Loucy (cell line): ENCODE results near the gene NCAM1.

Experiments used
- H2AFZ ChIP-seq: fragments of 200-600 bp; sonication (generic); 2 replicates; pipeline ENCODE4 v1.6.0; 2016; ENCODE audit warnings: antibody characterized with exemption, mild to moderate bottlenecking, low read length, moderate library complexity
- H3F3A ChIP-seq: fragments of 200-600 bp; 2 replicates; pipeline ENCODE4 v1.6.0; 2016; ENCODE audit warnings: antibody characterized with exemption, low read depth, mild to moderate bottlenecking
- H3K27me3 ChIP-seq: fragments of 200-600 bp; sonication (generic); 2 replicates; pipeline ENCODE4 v1.6.1; 2014; ENCODE audit warnings: low read length, mild to moderate bottlenecking; ENCODE audit not compliant: insufficient read depth, poor library complexity, severe bottlenecking
- H3K36me3 ChIP-seq: fragments of 200-600 bp; sonication (generic); 2 replicates; pipeline ENCODE4 v1.6.1; 2016; ENCODE audit warnings: low read length; ENCODE audit not compliant: insufficient read depth
- H3K4me1 ChIP-seq: fragments of 200-600 bp; sonication (generic); 2 replicates; pipeline ENCODE4 v1.5.1; 2014; ENCODE audit warnings: low read length, mild to moderate bottlenecking; ENCODE audit not compliant: insufficient read depth, poor library complexity, severe bottlenecking
- H3K4me2 ChIP-seq: fragments of 200-600 bp; sonication (generic); 2 replicates; pipeline ENCODE4 v1.6.0; 2014; ENCODE audit warnings: antibody characterized with exemption, low read length, low read depth, mild to moderate bottlenecking; ENCODE audit not compliant: poor library complexity, severe bottlenecking
- H3K4me3 ChIP-seq: fragments of 200-600 bp; sonication (generic); 2 replicates; pipeline ENCODE4 v1.5.1; 2014; ENCODE audit warnings: low read length, mild to moderate bottlenecking, mixed read lengths; ENCODE audit not compliant: poor library complexity, severe bottlenecking
- H3K79me2 ChIP-seq: fragments of 200-600 bp; sonication (generic); 2 replicates; pipeline ENCODE4 v1.6.1; 2014; ENCODE audit warnings: low read length; ENCODE audit not compliant: insufficient read depth
- H3K9ac ChIP-seq: fragments of 200-600 bp; sonication (generic); 2 replicates; pipeline ENCODE4 v1.6.0; 2014; ENCODE audit warnings: mild to moderate bottlenecking, low read depth, low read length, moderate library complexity; ENCODE audit not compliant: poor library complexity, severe bottlenecking
- H3K9me2 ChIP-seq: fragments of 200-600 bp; sonication (generic); replicated peaks from 2 replicates; pipeline ENCODE4 v1.6.1; 2016; ENCODE audit warnings: low read depth, low read length, mixed read lengths
- H3K9me3 ChIP-seq: fragments of 200-600 bp; sonication (generic); 2 replicates; pipeline ENCODE4 v1.6.1; 2014; ENCODE audit warnings: mild to moderate bottlenecking, antibody characterized with exemption, low read length, low read depth; ENCODE audit not compliant: insufficient read depth
- H4K20me1 ChIP-seq: fragments of 200-600 bp; sonication (generic); 2 replicates; pipeline ENCODE4 v1.6.0; 2014; ENCODE audit warnings: antibody characterized with exemption, low read length, mild to moderate bottlenecking; ENCODE audit not compliant: insufficient read depth, poor library complexity, severe bottlenecking
- CTCF ChIP-seq: fragments of 200-600 bp; sonication (generic); conservative IDR thresholded peaks from 2 replicates; pipeline ENCODE4 v1.5.1; 2014; ENCODE audit warnings: mild to moderate bottlenecking, antibody characterized with exemption, low read length
- EZH2phosphoT487 ChIP-seq: fragments of 200-600 bp; IDR thresholded peaks from 2 replicates; pipeline ENCODE4 v1.6.1; 2018; ENCODE audit warnings: antibody characterized with exemption, mild to moderate bottlenecking, moderate library complexity, borderline replicate concordance

NCAM1 gene

DNA sequence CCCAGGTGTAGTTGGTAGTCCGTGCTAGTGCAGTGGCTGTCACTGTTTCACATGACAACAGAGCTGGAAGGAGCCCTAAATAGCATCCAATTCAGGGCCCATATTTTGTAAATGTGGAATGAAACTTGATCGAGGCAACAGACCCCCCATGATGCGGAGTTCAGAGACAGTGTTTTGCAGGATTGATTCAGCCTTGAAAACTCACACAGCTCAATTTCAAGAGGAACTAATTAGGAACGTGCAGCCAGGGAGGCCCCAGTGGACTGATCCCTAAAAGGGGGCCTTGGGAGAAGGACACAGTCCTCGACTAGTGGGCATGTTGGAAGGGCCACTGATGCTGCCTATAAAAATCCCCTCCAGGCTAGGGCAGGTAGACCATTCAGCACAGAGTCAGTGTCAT lies 292.2 kb downstream of the NCAM1 start:
- Histone ChIP-seq H3K4me3 (no peak overlapping the region), H2AFZ (no peak overlapping the region), H3K36me3 (no peaks in the 10 kb centered on the region), H3K79me2 (no peaks in the 10 kb centered on the region), H3K9ac (no peak overlapping the region), H3K9me2 (no peaks in the 10 kb centered on the region), H3K4me2 (no peak overlapping the region), H3K9me3 (no peaks in the 10 kb centered on the region), H3F3A (no peaks in the 10 kb centered on the region), H3K4me1 (no peaks in the 10 kb centered on the region), H4K20me1 (no peaks in the 10 kb centered on the region), H3K27me3 (no peaks in the 10 kb centered on the region)
- no peak for TF ChIP-seq CTCF
- TF ChIP-seq EZH2phosphoT487: no peak

GRCh38 chr11:113255096-113255495 lies 293.9 kb downstream of the NCAM1 start:
- Histone ChIP-seq H3K9ac (no peak overlapping the region), H3F3A (no peaks in the 10 kb centered on the region), H3K4me3 (no peak overlapping the region), H3K36me3 (no peaks in the 10 kb centered on the region), H3K4me2 (no peak overlapping the region), H3K79me2 (no peaks in the 10 kb centered on the region), H3K9me2 (no peaks in the 10 kb centered on the region), H3K9me3 (no peaks in the 10 kb centered on the region), H4K20me1 (no peaks in the 10 kb centered on the region), H2AFZ (no peak overlapping the region), H3K27me3 (no peaks in the 10 kb centered on the region), H3K4me1 (no peaks in the 10 kb centered on the region)
- TF ChIP-seq CTCF: no peak

- no peaks in the 10 kb centered on the region for H3K4me1 ChIP-seq
- no peaks in the 10 kb centered on the region for H3K79me2 ChIP-seq
- no peak overlapping the region for H3K9ac ChIP-seq
- H3K27me3 ChIP-seq: no peaks in the 10 kb centered on the region
- TF ChIP-seq CTCF (no peak), EZH2phosphoT487 (no peak)
- H3K4me3 ChIP-seq: no peak overlapping the region
- H3K36me3 ChIP-seq: no peaks in the 10 kb centered on the region
- no peak overlapping the region for H3K4me2 ChIP-seq
- H3K9me3 ChIP-seq: no peaks in the 10 kb centered on the region
- H4K20me1 ChIP-seq: no peaks in the 10 kb centered on the region
- H3F3A ChIP-seq: no peaks in the 10 kb centered on the region
- no peak overlapping the region for H2AFZ ChIP-seq
- no peaks in the 10 kb centered on the region for H3K9me2 ChIP-seq
These were observed 294.5 kb downstream of the NCAM1 start for GRCh38 chr11:113255741-113256140.
